Mammary epithelial cell (primary cell): ENCODE results near the gene ALDH1L2.

Experiments used
- EZH2 ChIP-seq: IDR thresholded peaks from 2 replicates; pipeline ENCODE4 v1.6.1; 2012; ENCODE audit warnings: low read length, inconsistent platforms, borderline replicate concordance
- TF ChIP-seq, protein P1 (sequence below), 2 donors: IDR thresholded peaks in 1 of 2; conservative IDR thresholded peaks in 1 of 2; 2 replicates each; pipeline ENCODE4 v1.5.1; 2011 to 2012; ENCODE audit warnings: inconsistent platforms in 2 of 2, low read length in 2 of 2, mild to moderate bottlenecking in 2 of 2, control low read depth in 1 of 2, low read depth in 1 of 2; ENCODE audit not compliant: insufficient read depth in 1 of 2; ENCODE audit errors: extremely low read depth in 1 of 2

DNA sequence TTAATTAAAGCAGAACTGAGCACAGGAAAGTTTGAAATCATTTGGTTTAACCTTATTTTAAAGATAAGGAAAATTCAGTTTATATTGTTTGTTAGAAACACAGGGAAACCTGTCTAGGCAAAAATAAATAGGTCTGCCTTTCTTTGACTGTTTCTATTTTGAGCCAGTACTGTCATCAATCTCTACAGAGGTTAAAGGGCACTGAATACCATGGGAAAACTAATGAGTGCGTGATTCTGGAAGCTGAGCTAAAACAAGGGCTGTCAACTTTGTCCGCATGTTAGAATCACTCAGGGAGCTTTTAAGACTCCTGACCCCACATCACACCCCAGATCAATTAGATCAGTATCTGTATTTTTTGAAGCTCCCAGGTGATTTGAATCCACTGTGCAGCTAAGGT, 59.3 kb downstream of the ALDH1L2 start:
- TF ChIP-seq, protein P1, sequence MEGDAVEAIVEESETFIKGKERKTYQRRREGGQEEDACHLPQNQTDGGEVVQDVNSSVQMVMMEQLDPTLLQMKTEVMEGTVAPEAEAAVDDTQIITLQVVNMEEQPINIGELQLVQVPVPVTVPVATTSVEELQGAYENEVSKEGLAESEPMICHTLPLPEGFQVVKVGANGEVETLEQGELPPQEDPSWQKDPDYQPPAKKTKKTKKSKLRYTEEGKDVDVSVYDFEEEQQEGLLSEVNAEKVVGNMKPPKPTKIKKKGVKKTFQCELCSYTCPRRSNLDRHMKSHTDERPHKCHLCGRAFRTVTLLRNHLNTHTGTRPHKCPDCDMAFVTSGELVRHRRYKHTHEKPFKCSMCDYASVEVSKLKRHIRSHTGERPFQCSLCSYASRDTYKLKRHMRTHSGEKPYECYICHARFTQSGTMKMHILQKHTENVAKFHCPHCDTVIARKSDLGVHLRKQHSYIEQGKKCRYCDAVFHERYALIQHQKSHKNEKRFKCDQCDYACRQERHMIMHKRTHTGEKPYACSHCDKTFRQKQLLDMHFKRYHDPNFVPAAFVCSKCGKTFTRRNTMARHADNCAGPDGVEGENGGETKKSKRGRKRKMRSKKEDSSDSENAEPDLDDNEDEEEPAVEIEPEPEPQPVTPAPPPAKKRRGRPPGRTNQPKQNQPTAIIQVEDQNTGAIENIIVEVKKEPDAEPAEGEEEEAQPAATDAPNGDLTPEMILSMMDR (conservative IDR thresholded peaks at IDR 0.05 in 1 of 2, IDR thresholded peaks at IDR 0.05 in 1 of 2; ENCODE audit: extremely low read depth in 1 of 2, insufficient read depth in 1 of 2, low read depth in 1 of 2, low read length in 2 of 2), result no peak
- TF ChIP-seq EZH2, result no peak
